WERI-Rb-1 (cell line): ENCODE measurements around the gene RNF208.
A peak's percentile ranks its signal among the peaks of the same experiment; 100 is the strongest.

Experiments
- DNase-seq: peaks from one replicate; pipeline ENCODE4 v3.0.0-alpha.2; 2020
- H3K27ac ChIP-seq: fragments of 250-450 bp; sonication (Bioruptor Pico); 2 replicates; pipeline ENCODE4 v1.5.1; 2020; ENCODE audit warnings: mild to moderate bottlenecking, moderate library complexity
- H3K27me3 ChIP-seq: fragments of 250-450 bp; sonication (Bioruptor Pico); 2 replicates; pipeline ENCODE4 v1.5.1; 2021; ENCODE audit warnings: mild to moderate bottlenecking, low read depth, moderate library complexity; ENCODE audit not compliant: insufficient read depth, severe bottlenecking
- H3K36me3 ChIP-seq: fragments of 250-450 bp; sonication (Bioruptor Pico); 2 replicates; pipeline ENCODE4 v1.5.1; 2020; ENCODE audit warnings: mild to moderate bottlenecking, moderate library complexity
- H3K4me3 ChIP-seq: 2 replicates; pipeline ENCODE4 v1.5.1; 2011; ENCODE audit warnings: low read depth, mild to moderate bottlenecking, control low read depth, low read length
- H3K9me3 ChIP-seq: fragments of 250-450 bp; sonication (Bioruptor Pico); 2 replicates; pipeline ENCODE4 v1.5.1; 2021; ENCODE audit warnings: mild to moderate bottlenecking, moderate library complexity; ENCODE audit not compliant: severe bottlenecking
- CTCF ChIP-seq: IDR thresholded peaks from 2 replicates; pipeline ENCODE4 v1.5.1; 2011; ENCODE audit warnings: low read depth, mild to moderate bottlenecking, control low read depth, inconsistent platforms, low read length

Gene RNF208

GRCh38 chr9:137211532-137211931 is 10.5 kb downstream of the RNF208 start:
- no peak for DNase-seq
- Histone ChIP-seq H3K27ac (no peak overlapping the region), H3K36me3 (no peaks in the 10 kb centered on the region), H3K4me3 (no peak overlapping the region), H3K27me3 (no peaks in the 10 kb centered on the region), H3K9me3 (no peaks in the 10 kb centered on the region)
- TF ChIP-seq CTCF = no peak

GRCh38 chr9:137206602-137207001 is 15.4 kb downstream of the RNF208 start:
- Histone ChIP-seq H3K27ac (no peak overlapping the region), H3K4me3 (no peak overlapping the region; the same call in 1 of the 2 replicates), H3K9me3 (no peaks in the 10 kb centered on the region), H3K27me3 (no peaks in the 10 kb centered on the region), H3K36me3 (no peaks in the 10 kb centered on the region)
- no peak for TF ChIP-seq CTCF
- no peak for DNase-seq

- no peaks in the 10 kb centered on the region for H3K27me3 ChIP-seq
- H3K9me3 ChIP-seq = no peaks in the 10 kb centered on the region
- no peak for TF ChIP-seq CTCF
- peak within 1 kb of the TSS; percentile 82 for H3K4me3 ChIP-seq
- no peaks in the 10 kb centered on the region for H3K36me3 ChIP-seq
- peak within 1 kb of the TSS; percentile 80 for H3K27ac ChIP-seq
- peak; percentile 69 for DNase-seq
These were observed 16.6 kb downstream of the RNF208 start, which contains the start of the genes NDOR1 and TMEM203 for GRCh38 chr9:137205126-137206069. Gene NDOR1 (plus strand): TSS chr9:137205700. CDS start chr9:137205778, 78 bp downstream. Gene TMEM203 (minus strand): TSS chr9:137205648. CDS start chr9:137205414, 234 bp downstream.

- no peaks in the 10 kb centered on the region for H3K27me3 ChIP-seq
- H3K4me3 ChIP-seq = peak overlapping the region; percentile 82
- no peak for DNase-seq
- H3K27ac ChIP-seq = no peak overlapping the region; the same call in 1 of the 2 replicates
- no peaks in the 10 kb centered on the region for H3K9me3 ChIP-seq
- TF ChIP-seq CTCF = no peak
- H3K36me3 ChIP-seq = no peaks in the 10 kb centered on the region
These were observed 17.3 kb downstream of the RNF208 start for GRCh38 chr9:137204731-137205125.

GRCh38 chr9:137202966-137203365 is 19.1 kb downstream of the RNF208 start:
- no peaks in the 10 kb centered on the region for H3K36me3 ChIP-seq
- no peak for DNase-seq
- H3K9me3 ChIP-seq = no peaks in the 10 kb centered on the region
- no peak overlapping the region for H3K27ac ChIP-seq
- H3K27me3 ChIP-seq = no peaks in the 10 kb centered on the region
- no peak overlapping the region for H3K4me3 ChIP-seq
- TF ChIP-seq CTCF = no peak
